H1 (cell line): Measurements from ENCODE around the gene EEF1A2. TPM values are rescaled to one million over a fixed set of nuclear protein-coding genes. Genes with fewer than 3 reads are reported as not detected.

ENCODE experiments used
- BCL11A ChIP-seq, 2 experiments: IDR thresholded peaks; one replicate each; pipeline ENCODE4 v1.6.1; 2011; ENCODE audit warnings: low read depth in 2 of 2, low read length in 2 of 2, mild to moderate bottlenecking in 2 of 2
- CHD1 ChIP-seq: IDR thresholded peaks from 2 replicates; pipeline ENCODE4 v1.6.1; 2012; ENCODE audit warnings: low read depth, low read length, improper control_type of control experiment
- KDM4A ChIP-seq: IDR thresholded peaks from one replicate; pipeline ENCODE4 v1.7.1; 2012; ENCODE audit warnings: low read depth, mild to moderate bottlenecking, moderate library complexity, low read length, inconsistent platforms; ENCODE audit not compliant: severe bottlenecking
- SIN3A ChIP-seq, 2 experiments: IDR thresholded peaks in 1 of 2; conservative IDR thresholded peaks in 1 of 2; 2 replicates each; pipeline ENCODE4 v1.6.1; 2011 to 2012; ENCODE audit warnings: low read length in 2 of 2, improper control_type of control experiment in 1 of 2, low read depth in 1 of 2, mild to moderate bottlenecking in 1 of 2
- polyA plus RNA-seq, 7 experiments: library from polyadenylated mRNA; depleted of rRNA in 3 of 7; stranded (reverse) in 5 of 7; unstranded in 2 of 7; fragments of >200 nt in 5 of 7; fragments of 200-250 nt in 2 of 7; gene quantifications; 1 replicate in 5 of 7; 2 replicates in 1 of 7; 4 replicates in 1 of 7; pipeline versions ENCODE4 v1.2.1 to v1.2.3, GENCODE V29; 2011 to 2013; ENCODE audit warnings: missing spikeins in 2 of 7, mixed read lengths in 2 of 7
- total RNA-seq: library from RNA; stranded (reverse); fragmentation: NEBNext Ultra II Directional; extraction: Animal tissue kit (Norgen Biotek cat#: 25700); gene quantifications from 2 replicates; pipeline ENCODE4 v1.2.1, GENCODE V29; 2021

Gene EEF1A2
- total and polyA plus RNA-seq, 2 of the 8 experiments (the other 6 are each of a cell fraction or from before 2014, with no cell fraction given), result 7.4 to 25.8 TPM

GRCh38 chr20:63522981-63523611 is 24.2 kb upstream of the EEF1A2 start (continued):
- TF ChIP-seq SIN3A (conservative IDR thresholded peaks at IDR 0.05 in 1 of 2, IDR thresholded peaks at IDR 0.05 in 1 of 2; ENCODE audit: low read depth in 1 of 2, low read length in 2 of 2), result no peak
- no peak for TF ChIP-seq BCL11A (IDR thresholded peaks at IDR 0.05; ENCODE audit: low read depth in 2 of 2, low read length in 2 of 2)
- TF ChIP-seq CHD1, result no peak
- TF ChIP-seq KDM4A, result no peak
